Pancreas (tissue), 10 donors: ENCODE results near the gene AGAP9. TPM values are rescaled to one million over a fixed set of nuclear protein-coding genes. Genes with fewer than 3 reads are reported as not detected.
A peak's percentile ranks its signal among the peaks of the same experiment; 100 is the strongest.
"Not testable (repeated sequence)": the region's sequence is repeated elsewhere in the genome, so short reads cannot be mapped to it uniquely, and the experiment has no call there.

Experiments used
- ATAC-seq, 4 donors: fragments of 200-7000 bp; cut with Tn5 transposase; one replicate each; pipeline versions ENCODE4 v1.8.0 to v1.9.1; 2020; ENCODE audit warnings: mild to moderate bottlenecking in 4 of 4, moderate library complexity in 4 of 4
- DNase-seq, 6 donors: peaks; one replicate each; pipeline ENCODE4 v3.0.0-alpha.2; 2020
- FAIRE-seq: peaks from 2 replicates; lab custom pipeline; 2012; peaks lifted over from hg19 to GRCh38; lab: Jason Lieb, UNC
- H3K27ac ChIP-seq, 4 donors: fragments of 200-600 bp; sonication (generic); 1 replicate in 3 of 4; 2 replicates in 1 of 4; pipeline versions ENCODE4 v1.5.0 to v1.8.0; 2020
- H3K27me3 ChIP-seq, 4 donors: fragments of 200-600 bp; one replicate each; pipeline ENCODE4 v1.8.0; 2021
- H3K36me3 ChIP-seq, 3 donors: fragments of 200-600 bp; sonication (generic) in 1 of 3; one replicate each; pipeline versions ENCODE4 v1.5.0 to v1.8.0; 2020 to 2021
- H3K4me1 ChIP-seq, 3 donors: fragments of 200-600 bp; one replicate each; pipeline ENCODE4 v1.8.0; 2021
- H3K4me3 ChIP-seq, 4 donors: fragments of 200-600 bp; sonication (generic) in 2 of 4; one replicate each; pipeline versions ENCODE4 v1.5.0 to v1.8.0; 2020 to 2021
- H3K9me3 ChIP-seq, 4 donors: fragments of 200-600 bp; one replicate each; pipeline ENCODE4 v1.8.0; 2021
- WGBS, 2 donors: extraction: QIAGEN DNeasy Blood & Tissue Kit; methylation state at CpG; one replicate each; pipeline ENCODE4 v1.1.7; 2013; 5-methylcytosine and 5-hydroxymethylcytosine counted together
- intact Hi-C, 3 donors: fragments of 100-400 bp; cut with DNase I; formaldehyde crosslinking; loops; one replicate each; pipeline versions ENCODE4 v1.11.1 to v1.14.2; 2022
- polyA plus RNA-seq, 2 donors: library from polyadenylated mRNA; stranded (reverse); fragments of 200-250 nt; gene quantifications; one replicate each; pipeline ENCODE4 v1.2.3, GENCODE V29; 2013
- total RNA-seq, 6 donors: library from RNA; stranded (reverse); fragmentation: NEBNext Ultra II Directional in 4 of 6; extraction: Animal tissue kit (Norgen Biotek cat#: 25700) in 4 of 6; gene quantifications; one replicate each; pipeline versions ENCODE4 v1.2.1 to v1.2.4, GENCODE V29; 2021 to 2023
- donor health status: healthy with polysubstance abuse.
- donor health status: DM: no; HTN: no; CAD: no; lungs with moderate emphysema.
- donor health status: DM: no; HTN: no; CAD: no.
- donor health status: control.
- donor health status: control.
- donor health status: Bipolar disorder and iron deficiency.
- donor health status: DM: yes; HTN: yes; CAD: no.
- donor health status: DM: no; HTN: no; CAD: no.
- donor health status: DM: no; HTN: no; CAD: no.
- donor health status: DM: yes; HTN: yes; CAD: no.

AGAP9 gene
- total and polyA plus RNA-seq, 8 donors: 3.8 to 35.7 (median 8.6) TPM

- DNase-seq: peak in 1 of 6 donors; percentile 21
- H3K4me1 ChIP-seq, FAIRE-seq, H3K27ac ChIP-seq, H3K27me3 ChIP-seq, H3K36me3 ChIP-seq, intact Hi-C loops, H3K9me3 ChIP-seq, H3K4me3 ChIP-seq: not testable (repeated sequence)
- ATAC-seq: peak in 1 of 4 donors; percentile 8
- 85 to 90% methylated on average over 8 of the region's 11 CpGs for WGBS, 2 donors
These were observed 39.5 kb downstream of the AGAP9 start, which contains the start of gene ANXA8 for GRCh38 chr10:47483923-47484322. Gene ANXA8, minus strand, starts transcription at chr10:47484115. Its CDS starts 182 bp downstream, at chr10:47483933.

GRCh38 chr10:47482367-47482766 is 41.1 kb downstream of the AGAP9 start:
- intact Hi-C loops, DNase-seq, H3K4me3 ChIP-seq, H3K36me3 ChIP-seq, H3K4me1 ChIP-seq, H3K27me3 ChIP-seq, FAIRE-seq, H3K27ac ChIP-seq, H3K9me3 ChIP-seq: not testable (repeated sequence)
- ATAC-seq: peak in 3 of 4 donors; percentile 17 to 53 (median 28)
- WGBS, 2 donors: no CpG with 5 or more reads among the region's 1 CpG

- DNase-seq, H3K4me3 ChIP-seq, H3K36me3 ChIP-seq, intact Hi-C loops, H3K27ac ChIP-seq, H3K9me3 ChIP-seq, H3K27me3 ChIP-seq, FAIRE-seq, H3K4me1 ChIP-seq: not testable (repeated sequence)
- 70 to 86% methylated on average over 5 of the region's 6 CpGs for WGBS, 2 donors
- ATAC-seq: peak in 2 of 4 donors; percentile 50 to 78
These were observed 41.7 kb downstream of the AGAP9 start for GRCh38 chr10:47481768-47482181.

GRCh38 chr10:47481182-47481766 is 42.2 kb downstream of the AGAP9 start:
- peak in 2 of 4 donors; percentile 58 to 59 for ATAC-seq
- not testable (repeated sequence) for DNase-seq, H3K36me3 ChIP-seq

GRCh38 chr10:47480133-47480532 is 43.3 kb downstream of the AGAP9 start:
- ATAC-seq: peak in 1 of 4 donors; percentile 21
- H3K27me3 ChIP-seq, H3K4me1 ChIP-seq: not testable (repeated sequence)

More at GRCh38 chr10:47481182-47481766, 42.2 kb downstream of the AGAP9 start:
- H3K9me3 ChIP-seq, H3K4me1 ChIP-seq, H3K4me3 ChIP-seq, H3K27me3 ChIP-seq, FAIRE-seq, H3K27ac ChIP-seq, intact Hi-C loops: not testable (repeated sequence)
- WGBS, 2 donors: 44 to 52% methylated on average over 7 to 8 of the region's 10 CpGs

GRCh38 chr10:47478114-47478513 is 45.3 kb downstream of the AGAP9 start:
- 52 to 70% methylated on average over 2 to 3 of the region's 5 CpGs for WGBS, 2 donors
- H3K9me3 ChIP-seq, DNase-seq, H3K4me1 ChIP-seq, ATAC-seq, H3K27me3 ChIP-seq, FAIRE-seq, H3K4me3 ChIP-seq, H3K36me3 ChIP-seq, intact Hi-C loops, H3K27ac ChIP-seq: not testable (repeated sequence)

More at GRCh38 chr10:47480133-47480532, 43.3 kb downstream of the AGAP9 start:
- H3K27ac ChIP-seq, H3K36me3 ChIP-seq, DNase-seq, intact Hi-C loops, H3K9me3 ChIP-seq, FAIRE-seq, H3K4me3 ChIP-seq: not testable (repeated sequence)
- no CpG with 5 or more reads among the region's 3 CpGs for WGBS, 2 donors

- H3K9me3 ChIP-seq, H3K4me3 ChIP-seq, ATAC-seq, FAIRE-seq, H3K27me3 ChIP-seq, H3K4me1 ChIP-seq, intact Hi-C loops, DNase-seq, H3K27ac ChIP-seq, H3K36me3 ChIP-seq: not testable (repeated sequence)
- WGBS, 2 donors: 82 to 95% methylated on average over 6 to 9 of the region's 11 CpGs
These were observed 46.4 kb downstream of the AGAP9 start for GRCh38 chr10:47477078-47477477.

- H3K9me3 ChIP-seq, H3K4me1 ChIP-seq, FAIRE-seq, DNase-seq, H3K36me3 ChIP-seq, H3K27me3 ChIP-seq, H3K27ac ChIP-seq, ATAC-seq, intact Hi-C loops, H3K4me3 ChIP-seq: not testable (repeated sequence)
- 80 to 87% methylated on average over 4 to 5 of the region's 5 CpGs for WGBS, 2 donors
These were observed 48.3 kb downstream of the AGAP9 start for GRCh38 chr10:47475101-47475500.

GRCh38 chr10:47473516-47473915 is 49.9 kb downstream of the AGAP9 start:
- H3K9me3 ChIP-seq, intact Hi-C loops, FAIRE-seq, ATAC-seq, H3K27ac ChIP-seq, H3K36me3 ChIP-seq, H3K27me3 ChIP-seq, DNase-seq, H3K4me1 ChIP-seq, H3K4me3 ChIP-seq: not testable (repeated sequence)
- WGBS, 2 donors: no CpG with 5 or more reads among the region's 7 CpGs

- ATAC-seq: peak in 2 of 4 donors; percentile 16 to 24
- H3K9me3 ChIP-seq, H3K27ac ChIP-seq, H3K4me1 ChIP-seq, DNase-seq, FAIRE-seq, H3K27me3 ChIP-seq, H3K4me3 ChIP-seq, intact Hi-C loops, H3K36me3 ChIP-seq: not testable (repeated sequence)
- 81% methylated on average over 1 of the region's 3 CpGs; no CpG with 5 or more reads in 1 of the 2 donors for WGBS, 2 donors
These were observed 50.8 kb downstream of the AGAP9 start for GRCh38 chr10:47472647-47473046.

- intact Hi-C loops, H3K27ac ChIP-seq, H3K27me3 ChIP-seq, FAIRE-seq, DNase-seq, H3K4me3 ChIP-seq, H3K4me1 ChIP-seq, H3K9me3 ChIP-seq, H3K36me3 ChIP-seq: not testable (repeated sequence)
- no CpG with 5 or more reads among the region's 5 CpGs for WGBS, 2 donors
- ATAC-seq: peak in 3 of 4 donors; percentile 64 to 75 (median 69)
These were observed 51.4 kb downstream of the AGAP9 start for GRCh38 chr10:47472072-47472471.

- DNase-seq, intact Hi-C loops, H3K27me3 ChIP-seq, H3K4me3 ChIP-seq, FAIRE-seq, ATAC-seq, H3K36me3 ChIP-seq, H3K27ac ChIP-seq, H3K9me3 ChIP-seq, H3K4me1 ChIP-seq: not testable (repeated sequence)
- WGBS, 2 donors: 86 to 90% methylated on average over 14 to 15 of the region's 20 CpGs
These were observed 54.5 kb downstream of the AGAP9 start for GRCh38 chr10:47468731-47469528.
